K562 (cell line): ENCODE data around the gene CEBPE. TPM values are rescaled to one million over a fixed set of nuclear protein-coding genes. Genes with fewer than 3 reads are reported as not detected.

Experiments
- CTBP1 ChIP-seq: fragments of 450-650 bp; IDR thresholded peaks from 2 replicates; pipeline ENCODE4 v1.6.1; 2016; ENCODE audit warnings: borderline replicate concordance
- GABPB2 ChIP-seq: fragments of 250-450 bp; sonication (Bioruptor Pico); conservative IDR thresholded peaks from 2 replicates; pipeline ENCODE4 v1.5.1; 2021; ENCODE audit warnings: mild to moderate bottlenecking
- SIN3B ChIP-seq: fragments of 450-650 bp; IDR thresholded peaks from 2 replicates; pipeline ENCODE4 v1.6.1; 2017; ENCODE audit warnings: low read depth, mild to moderate bottlenecking, moderate library complexity
- ZNF407 ChIP-seq: fragments of 450-650 bp; IDR thresholded peaks from 2 replicates; pipeline ENCODE4 v1.6.1; 2016; ENCODE audit warnings: low read depth
- ZNF592 ChIP-seq: fragments of 450-650 bp; IDR thresholded peaks from 2 replicates; pipeline ENCODE4 v1.6.1; 2017; ENCODE audit warnings: antibody characterized with exemption, mild to moderate bottlenecking
- polyA plus RNA-seq, 8 experiments: library from polyadenylated mRNA; depleted of rRNA in 4 of 8; stranded (reverse) in 5 of 8; unstranded in 3 of 8; fragments of >200 nt; fragmentation: Nextera tagmentation in 2 of 8; fragmentation: Illumina TruSeq in 1 of 8; extraction: Ambion mirVana in 2 of 8; extraction: Trizol in 1 of 8; gene quantifications; 2 replicates each; pipeline versions ENCODE4 v1.2.1 to v1.2.3, GENCODE V29; 2011 to 2014; ENCODE audit warnings: inconsistent platforms in 1 of 8, missing spikeins in 1 of 8
- total RNA-seq, 7 experiments: library from RNA; depleted of rRNA in 6 of 7; stranded (reverse); fragments of >200 nt in 6 of 7; fragmentation: Illumina TruSeq in 2 of 7; extraction: Trizol in 2 of 7; gene quantifications; 2 replicates each; pipeline versions ENCODE4 v1.2.1 to v1.2.3, GENCODE V29; 2011 to 2021; ENCODE audit warnings: low replicate concordance in 1 of 7

The CEBPE gene
- total and polyA plus RNA-seq, 9 of the 15 experiments (the other 6 are each of a cell fraction or from before 2014, with no cell fraction given): 0.09 to 0.15 (median 0.13) TPM; not detected in 6

- TF ChIP-seq ZNF592: 0 out of 2 replicates have a peak, but pooled peaks have one; percentile 24
- TF ChIP-seq ZNF407: no peak
- TF ChIP-seq GABPB2 (CRISPR knock-in tag): no peak
- TF ChIP-seq CTBP1: no peak
- no peak for TF ChIP-seq SIN3B
These were observed 5.4 kb upstream of the CEBPE start (continued) for GRCh38 chr14:23124337-23124954.
